Karpas-422 (cell line): ENCODE results near the gene CYB5R4. TPM values are rescaled to one million over a fixed set of nuclear protein-coding genes. Genes with fewer than 3 reads are reported as not detected.

Experiments used
- DNase-seq: peaks from one replicate; pipeline ENCODE4 v3.0.0-alpha.2; 2015
- H2AFZ ChIP-seq: fragments of 200-600 bp; sonication (generic); 2 replicates; pipeline ENCODE4 v1.6.1; 2014; ENCODE audit warnings: antibody characterized with exemption, low read length, mixed read lengths
- H3K27ac ChIP-seq: fragments of 200-600 bp; sonication (generic); 2 replicates; pipeline ENCODE4 v1.5.1; 2014; ENCODE audit warnings: mild to moderate bottlenecking, low read length, moderate library complexity
- H3K27me3 ChIP-seq: fragments of 200-600 bp; sonication (generic); 2 replicates; pipeline ENCODE4 v1.6.1; 2014; ENCODE audit warnings: low read length, mixed read lengths
- H3K36me3 ChIP-seq: fragments of 200-600 bp; sonication (generic); 2 replicates; pipeline ENCODE4 v1.6.1; 2014; ENCODE audit warnings: low read length, mixed read lengths; ENCODE audit not compliant: insufficient read depth
- H3K4me1 ChIP-seq: fragments of 200-600 bp; sonication (generic); 2 replicates; pipeline ENCODE4 v1.6.1; 2014; ENCODE audit warnings: mild to moderate bottlenecking, low read length, mixed read lengths
- H3K4me2 ChIP-seq: fragments of 200-600 bp; sonication (generic); 2 replicates; pipeline ENCODE4 v1.6.1; 2014; ENCODE audit warnings: low read length, low read depth, mild to moderate bottlenecking; ENCODE audit not compliant: poor library complexity, severe bottlenecking
- H3K4me3 ChIP-seq: fragments of 200-600 bp; sonication (generic); 2 replicates; pipeline ENCODE4 v1.5.1; 2014; ENCODE audit warnings: mild to moderate bottlenecking, antibody characterized with exemption, low read length, mixed read lengths
- H3K79me2 ChIP-seq: fragments of 200-600 bp; sonication (generic); 2 replicates; pipeline ENCODE4 v1.6.1; 2014; ENCODE audit warnings: mild to moderate bottlenecking, low read length, mixed read lengths
- H3K9ac ChIP-seq: fragments of 200-600 bp; sonication (generic); 2 replicates; pipeline ENCODE4 v1.6.0; 2014; ENCODE audit warnings: low read length
- H3K9me2 ChIP-seq: fragments of 200-600 bp; sonication (generic), shearing (Covaris generic); replicated peaks from 2 replicates; pipeline ENCODE4 v1.6.0; 2014; ENCODE audit warnings: mild to moderate bottlenecking, low read length, moderate library complexity; ENCODE audit not compliant: insufficient read depth
- H3K9me3 ChIP-seq: fragments of 300-700, 200-600 bp; sonication (generic); 2 replicates; pipeline ENCODE4 v1.6.1; 2014; ENCODE audit warnings: low read length, mixed read lengths
- H4K20me1 ChIP-seq: fragments of 200-600 bp; sonication (generic); 2 replicates; pipeline ENCODE4 v1.6.1; 2014; ENCODE audit warnings: mild to moderate bottlenecking, antibody characterized with exemption, low read length, low read depth; ENCODE audit not compliant: insufficient read depth
- total RNA-seq: library from RNA; depleted of rRNA; stranded (reverse); fragments of >200 nt; shearing (Covaris generic); gene quantifications from 2 replicates; pipeline ENCODE4 v1.2.3, GENCODE V29; 2014; ENCODE audit warnings: low replicate concordance

CYB5R4 gene
- total RNA-seq, 1 experiment from 2014 or later = 37.0 TPM

DNA sequence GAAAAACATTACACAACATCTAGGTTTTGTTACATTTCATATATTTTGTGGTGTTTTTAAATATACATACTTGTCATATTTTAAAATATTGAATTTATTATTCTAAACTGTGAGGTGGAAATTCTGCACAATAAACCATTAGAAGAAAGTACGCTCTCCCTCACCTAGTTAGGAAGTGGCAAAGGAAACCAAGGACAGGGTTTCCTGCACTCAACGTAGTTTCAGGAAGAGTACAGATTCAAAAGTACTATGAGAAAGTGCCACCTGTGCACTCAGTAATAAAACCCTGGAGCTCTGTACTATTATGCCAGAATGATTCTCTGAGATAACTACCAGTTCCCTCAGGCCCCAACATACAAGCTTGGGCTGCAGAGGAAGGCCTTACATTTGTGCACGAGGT lies 119.5 kb downstream of the CYB5R4 start:
- Histone ChIP-seq H3K9me3 (no peaks in the 10 kb centered on the region), H3K27ac (no peak overlapping the region), H3K9me2 (no peaks in the 10 kb centered on the region), H4K20me1 (no peaks in the 10 kb centered on the region), H3K36me3 (0 out of 2 replicates have a peak, but pooled peaks cover 4% of the 10 kb centered on the region), H2AFZ (no peak overlapping the region), H3K79me2 (no peaks in the 10 kb centered on the region), H3K4me3 (no peak overlapping the region), H3K27me3 (no peaks in the 10 kb centered on the region), H3K4me1 (no peaks in the 10 kb centered on the region), H3K9ac (no peak overlapping the region), H3K4me2 (no peak overlapping the region)
- no peak for DNase-seq

- H2AFZ ChIP-seq = no peak overlapping the region
- no peak for DNase-seq
- H3K79me2 ChIP-seq = no peaks in the 10 kb centered on the region
- H3K27ac ChIP-seq = no peak overlapping the region
- no peaks in the 10 kb centered on the region for H3K27me3 ChIP-seq
- no peaks in the 10 kb centered on the region for H3K9me2 ChIP-seq
- H4K20me1 ChIP-seq = no peaks in the 10 kb centered on the region
- no peaks in the 10 kb centered on the region for H3K4me1 ChIP-seq
- H3K36me3 ChIP-seq = peaks cover 10% of the 10 kb centered on the region; the same call in 1 of the 2 replicates
- H3K9me3 ChIP-seq = no peaks in the 10 kb centered on the region
- H3K9ac ChIP-seq = no peak overlapping the region
- H3K4me2 ChIP-seq = no peak overlapping the region
- no peak overlapping the region for H3K4me3 ChIP-seq
Observed at GRCh38 chr6:83984411-83984810, 124.9 kb downstream of the CYB5R4 start.

DNA sequence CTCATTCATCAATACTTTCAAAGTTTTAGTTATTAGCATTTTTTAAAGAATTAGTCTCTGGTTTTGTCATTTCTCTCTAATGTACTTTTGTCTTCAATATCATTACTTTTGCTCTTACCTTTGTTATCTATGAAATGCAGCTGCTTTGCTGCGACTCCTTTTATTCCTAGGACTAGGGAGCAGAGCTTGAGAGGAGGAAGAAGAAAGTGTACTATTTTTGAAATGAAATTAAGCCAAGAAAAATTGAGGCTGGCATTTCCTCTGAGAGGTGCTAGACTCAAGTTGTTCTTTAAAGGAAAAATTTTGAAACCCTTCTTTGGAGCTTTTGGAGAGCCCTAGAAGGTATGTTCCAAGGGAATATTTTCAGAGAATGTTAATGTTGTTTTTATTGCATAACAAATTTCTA lies 125.8 kb downstream of the CYB5R4 start:
- Histone ChIP-seq H4K20me1 (no peaks in the 10 kb centered on the region), H3K4me1 (no peaks in the 10 kb centered on the region), H3K36me3 (peaks cover 10% of the 10 kb centered on the region; the same call in 1 of the 2 replicates), H3K79me2 (no peaks in the 10 kb centered on the region), H3K4me3 (no peak overlapping the region), H3K9me3 (no peaks in the 10 kb centered on the region), H3K9me2 (no peaks in the 10 kb centered on the region), H3K4me2 (no peak overlapping the region), H3K9ac (no peak overlapping the region), H3K27ac (no peak overlapping the region), H3K27me3 (no peaks in the 10 kb centered on the region), H2AFZ (no peak overlapping the region)
- no peak for DNase-seq

DNA sequence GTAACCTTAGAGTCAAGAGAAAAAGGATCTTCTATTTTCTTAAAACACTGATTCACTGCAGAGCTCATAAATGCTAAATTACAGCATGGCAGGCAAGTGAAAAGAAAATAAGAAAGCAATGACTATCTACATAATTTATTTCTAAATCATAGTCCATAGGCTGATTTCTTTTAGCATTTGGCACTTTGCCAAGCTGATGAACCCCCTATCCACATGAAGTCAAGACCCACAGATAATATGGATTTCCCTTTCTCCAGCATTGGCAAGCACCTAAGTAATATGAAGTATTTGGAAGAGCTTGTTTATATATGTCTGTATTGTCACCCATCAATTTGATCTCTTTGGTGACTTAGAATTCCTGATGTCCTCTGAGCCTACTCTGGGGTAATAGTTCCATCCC lies 126.2 kb downstream of the CYB5R4 start:
- no peaks in the 10 kb centered on the region for H4K20me1 ChIP-seq
- H3K4me3 ChIP-seq = no peak overlapping the region
- H3K27ac ChIP-seq = no peak overlapping the region
- H3K9me2 ChIP-seq = no peaks in the 10 kb centered on the region
- H3K36me3 ChIP-seq = peaks cover 10% of the 10 kb centered on the region; the same call in 1 of the 2 replicates
- no peaks in the 10 kb centered on the region for H3K9me3 ChIP-seq
- no peak overlapping the region for H2AFZ ChIP-seq
- no peak overlapping the region for H3K4me2 ChIP-seq
- no peaks in the 10 kb centered on the region for H3K27me3 ChIP-seq
- no peak for DNase-seq
- H3K79me2 ChIP-seq = no peaks in the 10 kb centered on the region
- no peaks in the 10 kb centered on the region for H3K4me1 ChIP-seq
- no peak overlapping the region for H3K9ac ChIP-seq

- peaks cover 10% of the 10 kb centered on the region; the same call in 1 of the 2 replicates for H3K36me3 ChIP-seq
- no peaks in the 10 kb centered on the region for H3K9me2 ChIP-seq
- H3K79me2 ChIP-seq = no peaks in the 10 kb centered on the region
- no peak overlapping the region for H3K4me2 ChIP-seq
- H3K4me3 ChIP-seq = no peak overlapping the region
- H4K20me1 ChIP-seq = no peaks in the 10 kb centered on the region
- H2AFZ ChIP-seq = no peak overlapping the region
- no peaks in the 10 kb centered on the region for H3K4me1 ChIP-seq
- H3K9me3 ChIP-seq = no peaks in the 10 kb centered on the region
- no peak overlapping the region for H3K9ac ChIP-seq
- no peaks in the 10 kb centered on the region for H3K27me3 ChIP-seq
- no peak overlapping the region for H3K27ac ChIP-seq
- DNase-seq = no peak
Observed at GRCh38 chr6:83998021-83998584, 138.6 kb downstream of the CYB5R4 start.

GRCh38 chr6:84001119-84001518 lies 141.6 kb downstream of the CYB5R4 start:
- H2AFZ ChIP-seq = no peak overlapping the region
- no peak overlapping the region for H3K4me3 ChIP-seq
- no peak for DNase-seq
- H3K9me2 ChIP-seq = no peaks in the 10 kb centered on the region
- H3K27me3 ChIP-seq = no peaks in the 10 kb centered on the region
- H3K4me1 ChIP-seq = no peaks in the 10 kb centered on the region
- no peak overlapping the region for H3K4me2 ChIP-seq
- H3K9ac ChIP-seq = no peak overlapping the region
- H3K79me2 ChIP-seq = no peaks in the 10 kb centered on the region
- no peaks in the 10 kb centered on the region for H3K9me3 ChIP-seq
- no peak overlapping the region for H3K27ac ChIP-seq
- H3K36me3 ChIP-seq = no peaks in the 10 kb centered on the region
- no peaks in the 10 kb centered on the region for H4K20me1 ChIP-seq

GRCh38 chr6:84002226-84002625 lies 142.7 kb downstream of the CYB5R4 start:
- Histone ChIP-seq H3K9ac (no peak overlapping the region), H3K4me1 (no peaks in the 10 kb centered on the region), H3K79me2 (no peaks in the 10 kb centered on the region), H3K9me3 (no peaks in the 10 kb centered on the region), H3K4me3 (no peak overlapping the region), H3K4me2 (no peak overlapping the region), H4K20me1 (no peaks in the 10 kb centered on the region), H3K9me2 (no peaks in the 10 kb centered on the region), H3K36me3 (no peaks in the 10 kb centered on the region), H2AFZ (no peak overlapping the region), H3K27me3 (no peaks in the 10 kb centered on the region), H3K27ac (no peak overlapping the region)
- no peak for DNase-seq

DNA sequence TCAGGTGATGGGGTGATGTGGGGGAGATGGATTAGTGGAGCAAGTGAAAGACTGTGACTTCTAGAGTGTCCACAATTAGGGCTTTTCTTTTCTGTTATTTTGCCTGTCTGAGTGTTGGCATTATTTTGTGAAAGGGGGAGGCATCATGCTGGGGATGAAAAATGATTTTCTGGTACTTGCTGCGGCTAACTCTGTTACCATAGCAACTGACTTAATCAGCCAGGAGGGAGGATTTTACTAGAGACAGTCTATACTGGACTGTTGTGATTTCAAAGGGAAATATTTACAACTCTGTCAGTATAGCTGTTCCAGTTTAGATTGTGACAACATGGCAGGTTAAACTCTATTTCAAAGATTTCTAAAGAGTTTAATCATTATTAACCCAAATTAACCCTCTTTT lies 143.6 kb downstream of the CYB5R4 start:
- no peaks in the 10 kb centered on the region for H4K20me1 ChIP-seq
- no peak overlapping the region for H2AFZ ChIP-seq
- H3K79me2 ChIP-seq = no peaks in the 10 kb centered on the region
- no peaks in the 10 kb centered on the region for H3K9me3 ChIP-seq
- no peaks in the 10 kb centered on the region for H3K4me1 ChIP-seq
- DNase-seq = no peak
- no peak overlapping the region for H3K4me3 ChIP-seq
- no peak overlapping the region for H3K9ac ChIP-seq
- no peak overlapping the region for H3K4me2 ChIP-seq
- no peak overlapping the region for H3K27ac ChIP-seq
- no peaks in the 10 kb centered on the region for H3K36me3 ChIP-seq
- no peaks in the 10 kb centered on the region for H3K27me3 ChIP-seq
- H3K9me2 ChIP-seq = no peaks in the 10 kb centered on the region
